Body of pancreas (tissue), 4 donors: ENCODE data around the gene LPCAT1.

Experiments used
- POLR2A ChIP-seq, 3 donors: fragments of 450-650 bp; IDR thresholded peaks; one replicate each; pipeline ENCODE4 v1.6.1; 2016; ENCODE audit warnings: antibody characterized with exemption in 3 of 3, mild to moderate bottlenecking in 2 of 3
- TF ChIP-seq, protein P1 (sequence below), 7 experiments: fragments of 450-650 bp in 4 of 7; fragments of 200-600 bp in 3 of 7; sonication (generic) in 3 of 7; IDR thresholded peaks; one replicate each; pipeline ENCODE4 v1.5.1; 2016 to 2019; ENCODE audit warnings: antibody characterized with exemption in 7 of 7

DNA sequence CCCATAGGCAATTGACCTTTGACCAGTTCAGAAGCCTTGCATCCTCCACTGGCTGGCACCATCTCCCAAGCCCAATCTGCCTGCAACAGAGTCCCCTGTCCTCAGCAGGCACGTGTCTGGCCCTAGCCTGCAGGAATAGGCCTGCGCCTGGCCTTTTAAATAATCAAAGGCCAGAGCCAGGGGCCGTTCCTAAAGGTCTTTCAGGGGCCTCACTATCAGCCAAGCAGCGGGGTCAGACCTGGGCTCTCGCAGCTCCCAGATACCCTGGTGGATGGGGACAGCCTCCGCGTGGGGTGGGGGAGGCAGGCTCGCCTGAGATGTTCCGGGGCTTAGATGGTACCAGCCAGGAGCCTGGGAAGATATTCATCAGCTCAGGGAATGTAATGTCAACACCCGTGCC is 111.1 kb downstream of the LPCAT1 start:
- TF ChIP-seq, protein P1, sequence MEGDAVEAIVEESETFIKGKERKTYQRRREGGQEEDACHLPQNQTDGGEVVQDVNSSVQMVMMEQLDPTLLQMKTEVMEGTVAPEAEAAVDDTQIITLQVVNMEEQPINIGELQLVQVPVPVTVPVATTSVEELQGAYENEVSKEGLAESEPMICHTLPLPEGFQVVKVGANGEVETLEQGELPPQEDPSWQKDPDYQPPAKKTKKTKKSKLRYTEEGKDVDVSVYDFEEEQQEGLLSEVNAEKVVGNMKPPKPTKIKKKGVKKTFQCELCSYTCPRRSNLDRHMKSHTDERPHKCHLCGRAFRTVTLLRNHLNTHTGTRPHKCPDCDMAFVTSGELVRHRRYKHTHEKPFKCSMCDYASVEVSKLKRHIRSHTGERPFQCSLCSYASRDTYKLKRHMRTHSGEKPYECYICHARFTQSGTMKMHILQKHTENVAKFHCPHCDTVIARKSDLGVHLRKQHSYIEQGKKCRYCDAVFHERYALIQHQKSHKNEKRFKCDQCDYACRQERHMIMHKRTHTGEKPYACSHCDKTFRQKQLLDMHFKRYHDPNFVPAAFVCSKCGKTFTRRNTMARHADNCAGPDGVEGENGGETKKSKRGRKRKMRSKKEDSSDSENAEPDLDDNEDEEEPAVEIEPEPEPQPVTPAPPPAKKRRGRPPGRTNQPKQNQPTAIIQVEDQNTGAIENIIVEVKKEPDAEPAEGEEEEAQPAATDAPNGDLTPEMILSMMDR (IDR thresholded peaks at IDR 0.05), result no peak
- TF ChIP-seq POLR2A (IDR thresholded peaks at IDR 0.05), result no peak
